Liver (tissue), 9 donors: ENCODE data around the gene INA. TPM values are rescaled to one million over a fixed set of nuclear protein-coding genes. Genes with fewer than 3 reads are reported as not detected.

Experiments
- DNase-seq: peaks from one replicate; pipeline ENCODE4 v3.0.0-alpha.2; 2017; ENCODE audit warnings: low spot score
- H3K27ac ChIP-seq, 2 donors: one replicate each; pipeline ENCODE4 v1.7.0; 2013; ENCODE audit warnings: inconsistent platforms in 2 of 2, low read length in 2 of 2, control low read depth in 1 of 2, low read depth in 1 of 2, mild to moderate bottlenecking in 1 of 2
- H3K27me3 ChIP-seq, 4 donors: one replicate each; pipeline versions ENCODE4 v1.6.1 to v1.7.0; 2013; ENCODE audit warnings: low read length in 3 of 4, inconsistent platforms in 1 of 4, mild to moderate bottlenecking in 1 of 4, moderate library complexity in 1 of 4; ENCODE audit not compliant: control insufficient read depth in 4 of 4, insufficient read depth in 4 of 4
- H3K36me3 ChIP-seq, 4 donors: one replicate each; pipeline versions ENCODE4 v1.6.1 to v1.7.0; 2013; ENCODE audit warnings: low read length in 3 of 4, mild to moderate bottlenecking in 3 of 4, low read depth in 1 of 4, moderate library complexity in 1 of 4; ENCODE audit not compliant: control insufficient read depth in 4 of 4, insufficient read depth in 3 of 4
- H3K4me1 ChIP-seq, 4 donors: one replicate each; pipeline versions ENCODE4 v1.6.1 to v1.7.0; 2013; ENCODE audit warnings: low read length in 3 of 4, mild to moderate bottlenecking in 3 of 4, moderate library complexity in 1 of 4; ENCODE audit not compliant: control insufficient read depth in 4 of 4, insufficient read depth in 4 of 4
- H3K4me3 ChIP-seq, 3 donors: one replicate each; pipeline versions ENCODE4 v1.6.1 to v1.7.0; 2013; ENCODE audit warnings: low read length in 3 of 3, control low read depth in 1 of 3, low read depth in 1 of 3, mild to moderate bottlenecking in 1 of 3
- H3K9ac ChIP-seq, 2 donors: one replicate each; pipeline ENCODE4 v1.7.0; 2013; ENCODE audit warnings: low read length in 2 of 2, mild to moderate bottlenecking in 2 of 2, moderate library complexity in 2 of 2, control low read depth in 1 of 2, low read depth in 1 of 2
- H3K9me3 ChIP-seq, 4 donors: one replicate each; pipeline versions ENCODE4 v1.6.1 to v1.7.0; 2013; ENCODE audit warnings: low read length in 3 of 4; ENCODE audit not compliant: control insufficient read depth in 4 of 4
- EGR1 ChIP-seq, 2 donors: IDR thresholded peaks; 2 replicates each; pipeline ENCODE4 v1.6.1; 2016 to 2018; ENCODE audit warnings: antibody characterized with exemption in 2 of 2, low read depth in 2 of 2
- FOXA2 ChIP-seq: IDR thresholded peaks from 2 replicates; pipeline ENCODE4 v1.6.1; 2016; ENCODE audit warnings: antibody characterized with exemption
- HNF4A ChIP-seq, 2 donors: conservative IDR thresholded peaks; 2 replicates each; pipeline ENCODE4 v1.6.1; 2016; ENCODE audit warnings: antibody characterized with exemption in 2 of 2, mild to moderate bottlenecking in 2 of 2
- HNF4G ChIP-seq: IDR thresholded peaks from 2 replicates; pipeline ENCODE4 v1.6.1; 2016; ENCODE audit warnings: antibody characterized with exemption
- JUND ChIP-seq, 2 donors: IDR thresholded peaks; 2 replicates each; pipeline ENCODE4 v1.6.1; 2016; ENCODE audit warnings: antibody characterized with exemption in 2 of 2
- RAD21 ChIP-seq, 2 donors: IDR thresholded peaks; 2 replicates each; pipeline ENCODE4 v1.6.1; 2016; ENCODE audit warnings: antibody characterized with exemption in 2 of 2, mild to moderate bottlenecking in 2 of 2
- RXRA ChIP-seq, 2 donors: IDR thresholded peaks; 2 replicates each; pipeline ENCODE4 v1.6.1; 2017 to 2018; ENCODE audit warnings: antibody characterized with exemption in 2 of 2, mild to moderate bottlenecking in 1 of 2
- SP1 ChIP-seq: IDR thresholded peaks from 2 replicates; pipeline ENCODE4 v1.6.1; 2018; ENCODE audit warnings: antibody characterized with exemption, mild to moderate bottlenecking
- TAF1 ChIP-seq: conservative IDR thresholded peaks from 2 replicates; pipeline ENCODE4 v1.6.1; 2016; ENCODE audit warnings: antibody characterized with exemption, mild to moderate bottlenecking
- YY1 ChIP-seq: IDR thresholded peaks from 2 replicates; pipeline ENCODE4 v1.6.1; 2016; ENCODE audit warnings: antibody characterized with exemption, mild to moderate bottlenecking
- WGBS: extraction: QIAGEN DNeasy Blood & Tissue Kit; methylation state at CpG from one replicate; pipeline ENCODE4 v1.1.7; 2013; 5-methylcytosine and 5-hydroxymethylcytosine counted together
- polyA plus RNA-seq, 2 donors: library from polyadenylated mRNA; stranded (reverse) in 1 of 2; unstranded in 1 of 2; fragments of 200-250 nt in 1 of 2; fragments of >200 nt in 1 of 2; fragmentation: Nextera tagmentation in 1 of 2; extraction: Ambion mirVana in 1 of 2; gene quantifications; one replicate each; pipeline versions ENCODE4 v1.2.1 to v1.2.3, GENCODE V29; 2013 to 2015
- total RNA-seq, 2 donors: library from RNA; depleted of rRNA; stranded (reverse); fragments of >200 nt; gene quantifications; one replicate each; pipeline ENCODE4 v1.2.3, GENCODE V29; 2014
- TF ChIP-seq, protein P1 (sequence below): fragments of 150-350 bp; IDR thresholded peaks from 2 replicates; pipeline ENCODE4 v1.5.1; 2017; ENCODE audit warnings: improper control_type of control experiment, low read depth, low read length; ENCODE audit not compliant: missing input control
- TF ChIP-seq, protein P2 (sequence below): IDR thresholded peaks from 2 replicates; pipeline ENCODE4 v1.6.1; 2016; ENCODE audit warnings: antibody characterized with exemption
- TF ChIP-seq, protein P3 (sequence below): IDR thresholded peaks from 2 replicates; pipeline ENCODE4 v1.6.1; 2016; ENCODE audit warnings: antibody characterized with exemption
- TF ChIP-seq, protein P4 (sequence below): IDR thresholded peaks from 2 replicates; pipeline ENCODE4 v1.6.1; 2016; ENCODE audit warnings: antibody characterized with exemption, mild to moderate bottlenecking
- donor health status: healthy.
- donor health status: healthy.
- donor health status: healthy.
- donor health status: healthy.
- donor health status: healthy.

The INA gene
- total and polyA plus RNA-seq, 4 donors, result not detected

DNA sequence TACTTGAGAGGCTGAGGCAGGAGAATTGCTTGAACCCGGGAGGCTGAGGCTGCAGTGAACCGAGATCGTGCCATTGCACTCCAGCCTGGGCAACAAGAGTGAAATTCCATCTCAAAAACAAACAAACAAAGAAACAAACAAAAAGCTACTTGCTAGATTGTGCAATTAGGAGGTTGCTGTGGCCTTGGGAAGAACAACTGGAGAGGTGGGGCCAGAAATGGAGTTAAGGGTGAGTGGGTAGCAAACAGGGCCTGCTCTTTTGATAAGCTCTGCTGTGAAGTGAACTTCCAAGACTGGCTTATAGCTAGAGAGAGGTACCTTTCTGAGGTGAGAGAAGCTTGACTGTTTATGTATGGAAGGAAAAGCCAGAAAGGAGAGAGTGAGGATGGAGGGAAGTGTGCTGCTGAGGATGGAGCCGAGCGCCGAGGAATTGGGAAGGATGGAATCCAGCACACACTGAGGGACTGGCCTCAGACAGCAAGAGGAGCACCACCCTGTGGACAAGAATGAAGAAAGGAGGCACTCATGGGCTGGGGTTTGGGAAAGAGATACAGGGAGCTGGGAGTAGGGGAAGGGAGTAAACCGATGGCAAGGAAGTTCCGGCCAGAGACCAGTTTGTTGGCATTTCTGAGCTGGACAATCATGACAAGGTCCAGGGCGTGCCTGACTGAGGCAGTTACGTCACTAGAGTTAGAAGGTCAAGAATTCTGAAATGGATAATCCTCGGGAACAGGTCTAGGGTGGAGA lies 38.3 kb upstream of the INA start:
- WGBS, result 70% methylated on average over 11 of the region's 11 CpGs
- H3K27ac ChIP-seq, result no peak overlapping the region
- no peaks in the 10 kb centered on the region for H3K27me3 ChIP-seq
- no peak overlapping the region for H3K4me3 ChIP-seq
- no peak overlapping the region for H3K9ac ChIP-seq
- H3K36me3 ChIP-seq, result no peaks in the 10 kb centered on the region
- TF ChIP-seq, protein P1, sequence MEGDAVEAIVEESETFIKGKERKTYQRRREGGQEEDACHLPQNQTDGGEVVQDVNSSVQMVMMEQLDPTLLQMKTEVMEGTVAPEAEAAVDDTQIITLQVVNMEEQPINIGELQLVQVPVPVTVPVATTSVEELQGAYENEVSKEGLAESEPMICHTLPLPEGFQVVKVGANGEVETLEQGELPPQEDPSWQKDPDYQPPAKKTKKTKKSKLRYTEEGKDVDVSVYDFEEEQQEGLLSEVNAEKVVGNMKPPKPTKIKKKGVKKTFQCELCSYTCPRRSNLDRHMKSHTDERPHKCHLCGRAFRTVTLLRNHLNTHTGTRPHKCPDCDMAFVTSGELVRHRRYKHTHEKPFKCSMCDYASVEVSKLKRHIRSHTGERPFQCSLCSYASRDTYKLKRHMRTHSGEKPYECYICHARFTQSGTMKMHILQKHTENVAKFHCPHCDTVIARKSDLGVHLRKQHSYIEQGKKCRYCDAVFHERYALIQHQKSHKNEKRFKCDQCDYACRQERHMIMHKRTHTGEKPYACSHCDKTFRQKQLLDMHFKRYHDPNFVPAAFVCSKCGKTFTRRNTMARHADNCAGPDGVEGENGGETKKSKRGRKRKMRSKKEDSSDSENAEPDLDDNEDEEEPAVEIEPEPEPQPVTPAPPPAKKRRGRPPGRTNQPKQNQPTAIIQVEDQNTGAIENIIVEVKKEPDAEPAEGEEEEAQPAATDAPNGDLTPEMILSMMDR, result peak; percentile 11
- TF ChIP-seq RAD21 (IDR thresholded peaks at IDR 0.05) (peak; percentile 48 to 71), EGR1 (IDR thresholded peaks at IDR 0.05; ENCODE audit: low read depth in 2 of 2) (no peak), TAF1 (no peak), HNF4G (no peak), RXRA (IDR thresholded peaks at IDR 0.05) (no peak), FOXA2 (no peak), YY1 (no peak), JUND (IDR thresholded peaks at IDR 0.05) (no peak), SP1 (no peak)
- TF ChIP-seq, protein P2, sequence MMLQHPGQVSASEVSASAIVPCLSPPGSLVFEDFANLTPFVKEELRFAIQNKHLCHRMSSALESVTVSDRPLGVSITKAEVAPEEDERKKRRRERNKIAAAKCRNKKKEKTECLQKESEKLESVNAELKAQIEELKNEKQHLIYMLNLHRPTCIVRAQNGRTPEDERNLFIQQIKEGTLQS, result no peak
- TF ChIP-seq, protein P3, sequence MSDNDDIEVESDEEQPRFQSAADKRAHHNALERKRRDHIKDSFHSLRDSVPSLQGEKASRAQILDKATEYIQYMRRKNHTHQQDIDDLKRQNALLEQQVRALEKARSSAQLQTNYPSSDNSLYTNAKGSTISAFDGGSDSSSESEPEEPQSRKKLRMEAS, result no peak
- peaks cover 0 to 3% (median 1%) of the 10 kb centered on the region in 4 donors for H3K4me1 ChIP-seq
- no peak for DNase-seq
- H3K9me3 ChIP-seq, result no peaks in the 10 kb centered on the region

DNA sequence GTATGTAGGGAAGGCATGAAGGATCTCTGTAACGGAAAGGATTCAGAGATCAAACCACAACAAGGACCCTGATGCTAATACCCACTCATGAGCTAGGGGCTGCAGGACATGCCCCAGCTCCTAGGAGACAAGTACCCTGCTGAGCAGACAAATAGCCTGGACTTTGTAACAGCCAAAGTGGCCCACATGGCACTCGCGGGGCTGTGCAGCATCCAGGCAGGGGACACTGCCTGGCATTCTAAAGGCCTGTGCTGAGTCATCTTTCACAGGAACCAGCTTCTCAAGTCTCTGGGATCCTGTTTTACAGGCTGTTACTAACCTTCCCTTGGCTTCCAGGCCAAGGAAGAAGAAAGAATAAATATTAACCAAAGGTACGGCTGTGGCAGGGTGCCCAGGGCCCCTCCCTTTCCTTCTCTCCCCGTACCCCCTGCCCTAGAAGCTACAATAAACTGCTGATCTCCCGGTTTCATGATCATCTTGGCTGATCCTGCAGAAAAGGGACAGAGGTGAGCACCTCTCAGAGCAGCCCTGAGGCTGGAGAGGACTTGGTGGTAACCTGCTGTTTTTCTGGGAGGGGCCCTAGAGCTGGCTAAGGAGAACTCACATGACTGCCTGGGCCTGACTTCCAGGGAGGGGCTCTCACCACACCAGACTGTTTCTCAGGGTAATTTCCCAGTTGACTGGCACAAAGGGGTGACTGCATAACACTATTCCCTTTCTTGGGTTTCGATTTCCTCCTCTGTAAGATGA lies 35.5 kb upstream of the INA start:
- TF ChIP-seq FOXA2, result no peak
- peak; percentile 15 to 16 for TF ChIP-seq HNF4A (conservative IDR thresholded peaks at IDR 0.05)
- no peak for DNase-seq
- no peak overlapping the region for H3K9ac ChIP-seq
- H3K27ac ChIP-seq, result no peak overlapping the region
- H3K4me1 ChIP-seq, result peaks cover 0 to 3% (median 1%) of the 10 kb centered on the region in 4 donors
- H3K27me3 ChIP-seq, result no peaks in the 10 kb centered on the region
- H3K4me3 ChIP-seq, result no peak overlapping the region
- 50% methylated on average over 7 of the region's 7 CpGs for WGBS
- H3K36me3 ChIP-seq, result no peaks in the 10 kb centered on the region
- no peaks in the 10 kb centered on the region for H3K9me3 ChIP-seq

DNA sequence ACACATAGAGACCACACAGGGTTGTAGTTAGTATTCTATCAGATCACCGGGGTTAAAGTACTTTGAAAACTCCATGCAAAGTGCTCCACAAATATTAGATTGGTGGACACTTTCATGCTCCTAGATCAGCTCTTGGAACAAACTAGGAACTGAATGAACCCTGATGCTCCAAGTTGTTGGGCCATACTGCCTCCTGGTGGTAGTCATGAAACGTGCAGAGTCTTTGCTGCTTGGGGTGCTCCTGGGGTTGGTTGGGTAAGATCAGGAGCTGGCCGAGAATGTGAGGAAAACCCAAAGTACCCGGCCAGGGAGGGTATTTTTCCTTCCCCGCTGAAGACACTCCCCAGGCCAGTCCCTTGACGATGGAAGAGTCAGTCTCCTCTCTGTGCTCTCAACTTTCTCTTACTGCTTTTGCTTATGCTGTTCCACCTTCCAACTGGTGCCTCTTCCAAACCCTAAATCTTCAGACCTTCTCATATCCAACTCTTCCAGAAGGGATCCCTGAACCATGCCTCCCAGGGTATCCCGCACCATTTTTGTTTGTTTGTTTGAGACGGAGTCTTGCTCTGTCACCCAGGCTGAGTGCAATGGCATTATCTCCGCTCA lies 32.2 kb upstream of the INA start:
- peak; percentile 69 for DNase-seq
- H3K27ac ChIP-seq, result no peak overlapping the region
- 32% methylated on average over 9 of the region's 9 CpGs for WGBS
- H3K27me3 ChIP-seq, result no peaks in the 10 kb centered on the region
- peaks cover 0 to 3% (median 0%) of the 10 kb centered on the region in 4 donors for H3K4me1 ChIP-seq
- H3K36me3 ChIP-seq, result no peaks in the 10 kb centered on the region
- no peak overlapping the region for H3K4me3 ChIP-seq
- no peak overlapping the region for H3K9ac ChIP-seq
- TF ChIP-seq RXRA (IDR thresholded peaks at IDR 0.05), result peak; percentile 28 to 53
- TF ChIP-seq, protein P4, sequence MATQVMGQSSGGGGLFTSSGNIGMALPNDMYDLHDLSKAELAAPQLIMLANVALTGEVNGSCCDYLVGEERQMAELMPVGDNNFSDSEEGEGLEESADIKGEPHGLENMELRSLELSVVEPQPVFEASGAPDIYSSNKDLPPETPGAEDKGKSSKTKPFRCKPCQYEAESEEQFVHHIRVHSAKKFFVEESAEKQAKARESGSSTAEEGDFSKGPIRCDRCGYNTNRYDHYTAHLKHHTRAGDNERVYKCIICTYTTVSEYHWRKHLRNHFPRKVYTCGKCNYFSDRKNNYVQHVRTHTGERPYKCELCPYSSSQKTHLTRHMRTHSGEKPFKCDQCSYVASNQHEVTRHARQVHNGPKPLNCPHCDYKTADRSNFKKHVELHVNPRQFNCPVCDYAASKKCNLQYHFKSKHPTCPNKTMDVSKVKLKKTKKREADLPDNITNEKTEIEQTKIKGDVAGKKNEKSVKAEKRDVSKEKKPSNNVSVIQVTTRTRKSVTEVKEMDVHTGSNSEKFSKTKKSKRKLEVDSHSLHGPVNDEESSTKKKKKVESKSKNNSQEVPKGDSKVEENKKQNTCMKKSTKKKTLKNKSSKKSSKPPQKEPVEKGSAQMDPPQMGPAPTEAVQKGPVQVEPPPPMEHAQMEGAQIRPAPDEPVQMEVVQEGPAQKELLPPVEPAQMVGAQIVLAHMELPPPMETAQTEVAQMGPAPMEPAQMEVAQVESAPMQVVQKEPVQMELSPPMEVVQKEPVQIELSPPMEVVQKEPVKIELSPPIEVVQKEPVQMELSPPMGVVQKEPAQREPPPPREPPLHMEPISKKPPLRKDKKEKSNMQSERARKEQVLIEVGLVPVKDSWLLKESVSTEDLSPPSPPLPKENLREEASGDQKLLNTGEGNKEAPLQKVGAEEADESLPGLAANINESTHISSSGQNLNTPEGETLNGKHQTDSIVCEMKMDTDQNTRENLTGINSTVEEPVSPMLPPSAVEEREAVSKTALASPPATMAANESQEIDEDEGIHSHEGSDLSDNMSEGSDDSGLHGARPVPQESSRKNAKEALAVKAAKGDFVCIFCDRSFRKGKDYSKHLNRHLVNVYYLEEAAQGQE, result no peak
- peak; percentile 97 to 99 for TF ChIP-seq RAD21 (IDR thresholded peaks at IDR 0.05)
- TF ChIP-seq, protein P1, result peak; percentile 92
- TF ChIP-seq HNF4A (conservative IDR thresholded peaks at IDR 0.05), result peak in 1 of 2 donors; percentile 11
- no peaks in the 10 kb centered on the region for H3K9me3 ChIP-seq
